Measurements from ENCODE around the gene KREMEN1. TPM values are rescaled to one million over a fixed set of nuclear protein-coding genes. Genes with fewer than 3 reads are reported as not detected.

KREMEN1 gene
- total and polyA plus RNA-seq, 2 donors (not counting 1 experiment from before 2014, with no cell fraction given), result 0.01 TPM; not detected in 1

GRCh38 chr22:29113319-29113718, 40.5 kb downstream of the KREMEN1 start:
- no peaks in the 10 kb centered on the region for H3K79me2 ChIP-seq (ENCODE audit: control insufficient read depth, insufficient read depth, low read length)
- intact Hi-C loops (cut with micrococcal nuclease), result loop anchor here (10.0 kb wide), 1 partner anchor 131 kb away; no protein-coding TSS in a partner anchor
- ChIA-PET POLR2A (no interaction called here), CTCF (interaction anchor here (1.7 kb wide), 1 partner anchor 72 kb away, joined by 4 read pairs; no protein-coding TSS in a partner anchor)
- 90% methylated on average over 2 of the region's 4 CpGs for WGBS (ENCODE audit: insufficient coverage)
- no peak for ATAC-seq (ENCODE audit: low read depth)
- no peaks in the 10 kb centered on the region for H3K4me1 ChIP-seq (ENCODE audit: control insufficient read depth in 2 of 2, insufficient read depth in 2 of 2, low read length in 2 of 2)
- peaks cover 0 to 3% (median 0%) of the 10 kb centered on the region in 3 donors for H3K9me3 ChIP-seq (ENCODE audit: control extremely low read depth in 1 of 3, control insufficient read depth in 2 of 3, insufficient read depth in 1 of 3, low read length in 2 of 3)
- peaks cover 0 to 4% (median 2%) of the 10 kb centered on the region in 4 experiments for H3K27me3 ChIP-seq (replicated peaks in 1 of 4; ENCODE audit: control extremely low read depth in 1 of 4, control insufficient read depth in 3 of 4, insufficient read depth in 4 of 4, low read length in 3 of 4)
- H3K36me3 ChIP-seq (replicated peaks in 1 of 2; ENCODE audit: control extremely low read depth in 1 of 2, control insufficient read depth in 1 of 2, extremely low read depth in 1 of 2, insufficient read depth in 2 of 2, low read length in 1 of 2), result no peaks in the 10 kb centered on the region
- H3K9ac ChIP-seq (ENCODE audit: low read length), result no peak overlapping the region
- H2AFZ ChIP-seq (ENCODE audit: insufficient read depth, low read depth, low read length, poor library complexity, severe bottlenecking), result no peak overlapping the region
- no peak overlapping the region for H3K27ac Mint-ChIP-seq
- no peak overlapping the region for H3K4me3 Mint-ChIP-seq
- DNase-seq, result no peak
- no peaks in the 10 kb centered on the region for H4K20me1 ChIP-seq (ENCODE audit: control insufficient read depth, insufficient read depth, low read length, poor library complexity, severe bottlenecking)
- no peak overlapping the region for H3K4me2 ChIP-seq (replicated peaks; ENCODE audit: low read depth, low read length, poor library complexity, severe bottlenecking)
- no peaks in the 10 kb centered on the region for H3K9me3 Mint-ChIP-seq (ENCODE audit: insufficient read depth)
- H3K4me3 ChIP-seq (ENCODE audit: control extremely low read depth in 1 of 5, extremely low read depth in 1 of 5, insufficient read depth in 1 of 5, low read depth in 2 of 5, low read length in 4 of 5), result no peak overlapping the region
- H3K27ac ChIP-seq (ENCODE audit: low read length in 2 of 2), result no peak overlapping the region
- peaks cover 55% of the 10 kb centered on the region for H3K27me3 Mint-ChIP-seq
- TF ChIP-seq EZH2 (IDR thresholded peaks at IDR 0.05; ENCODE audit: borderline replicate concordance, insufficient read depth, low read depth, low read length, poor library complexity, severe bottlenecking), result no peak
- TF ChIP-seq, protein P1, sequence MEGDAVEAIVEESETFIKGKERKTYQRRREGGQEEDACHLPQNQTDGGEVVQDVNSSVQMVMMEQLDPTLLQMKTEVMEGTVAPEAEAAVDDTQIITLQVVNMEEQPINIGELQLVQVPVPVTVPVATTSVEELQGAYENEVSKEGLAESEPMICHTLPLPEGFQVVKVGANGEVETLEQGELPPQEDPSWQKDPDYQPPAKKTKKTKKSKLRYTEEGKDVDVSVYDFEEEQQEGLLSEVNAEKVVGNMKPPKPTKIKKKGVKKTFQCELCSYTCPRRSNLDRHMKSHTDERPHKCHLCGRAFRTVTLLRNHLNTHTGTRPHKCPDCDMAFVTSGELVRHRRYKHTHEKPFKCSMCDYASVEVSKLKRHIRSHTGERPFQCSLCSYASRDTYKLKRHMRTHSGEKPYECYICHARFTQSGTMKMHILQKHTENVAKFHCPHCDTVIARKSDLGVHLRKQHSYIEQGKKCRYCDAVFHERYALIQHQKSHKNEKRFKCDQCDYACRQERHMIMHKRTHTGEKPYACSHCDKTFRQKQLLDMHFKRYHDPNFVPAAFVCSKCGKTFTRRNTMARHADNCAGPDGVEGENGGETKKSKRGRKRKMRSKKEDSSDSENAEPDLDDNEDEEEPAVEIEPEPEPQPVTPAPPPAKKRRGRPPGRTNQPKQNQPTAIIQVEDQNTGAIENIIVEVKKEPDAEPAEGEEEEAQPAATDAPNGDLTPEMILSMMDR (IDR thresholded peaks at IDR 0.05), result no peak
- H3K4me1 Mint-ChIP-seq, result no peaks in the 10 kb centered on the region

DNA sequence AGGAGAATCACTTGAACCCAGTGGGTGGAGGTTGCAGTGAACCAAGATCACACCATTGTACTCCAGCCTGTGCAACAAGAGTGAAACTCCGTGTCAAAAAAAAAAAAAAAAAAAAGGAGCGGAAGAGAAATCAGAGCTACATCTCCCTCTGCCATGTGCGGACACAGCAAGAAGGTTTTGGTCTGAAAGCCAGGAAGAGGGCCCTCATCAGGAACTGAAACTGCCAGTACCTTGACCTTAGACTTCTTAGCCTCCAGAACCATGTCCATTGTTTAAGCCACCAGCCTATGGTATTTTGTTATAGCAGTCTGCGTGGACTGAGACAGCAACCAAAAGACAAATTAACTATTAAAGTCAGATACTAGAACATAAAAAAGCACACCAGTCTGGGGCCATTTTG, 41.6 kb downstream of the KREMEN1 start:
- no peaks in the 10 kb centered on the region for H3K4me1 Mint-ChIP-seq
- DNase-seq (no peak), ATAC-seq (ENCODE audit: low read depth) (no peak)
- no peaks in the 10 kb centered on the region for H3K9me3 Mint-ChIP-seq (ENCODE audit: insufficient read depth)
- intact Hi-C loops (cut with micrococcal nuclease), result loop anchor here (10.0 kb wide), 1 partner anchor 130 kb away; no protein-coding TSS in a partner anchor
- Histone ChIP-seq H3K27ac (ENCODE audit: low read length in 2 of 2) (no peak overlapping the region), H3K79me2 (ENCODE audit: control insufficient read depth, insufficient read depth, low read length) (no peaks in the 10 kb centered on the region), H3K27me3 (replicated peaks in 1 of 4; ENCODE audit: control extremely low read depth in 1 of 4, control insufficient read depth in 3 of 4, insufficient read depth in 4 of 4, low read length in 3 of 4) (peaks cover 0 to 9% (median 1%) of the 10 kb centered on the region in 4 experiments), H3K9ac (ENCODE audit: low read length) (no peak overlapping the region), H3K9me3 (ENCODE audit: control extremely low read depth in 1 of 3, control insufficient read depth in 2 of 3, insufficient read depth in 1 of 3, low read length in 2 of 3) (no peaks in the 10 kb centered on the region), H3K4me1 (ENCODE audit: control insufficient read depth in 2 of 2, insufficient read depth in 2 of 2, low read length in 2 of 2) (no peaks in the 10 kb centered on the region), H2AFZ (ENCODE audit: insufficient read depth, low read depth, low read length, poor library complexity, severe bottlenecking) (no peak overlapping the region), H3K4me3 (ENCODE audit: control extremely low read depth in 1 of 5, extremely low read depth in 1 of 5, insufficient read depth in 1 of 5, low read depth in 2 of 5, low read length in 4 of 5) (no peak overlapping the region), H3K36me3 (replicated peaks in 1 of 2; ENCODE audit: control extremely low read depth in 1 of 2, control insufficient read depth in 1 of 2, extremely low read depth in 1 of 2, insufficient read depth in 2 of 2, low read length in 1 of 2) (no peaks in the 10 kb centered on the region), H4K20me1 (ENCODE audit: control insufficient read depth, insufficient read depth, low read length, poor library complexity, severe bottlenecking) (no peaks in the 10 kb centered on the region), H3K4me2 (replicated peaks; ENCODE audit: low read depth, low read length, poor library complexity, severe bottlenecking) (no peak overlapping the region)
- H3K27me3 Mint-ChIP-seq, result peaks cover 57% of the 10 kb centered on the region
- no CpG with 5 or more reads among the region's 4 CpGs for WGBS (ENCODE audit: insufficient coverage)
- TF ChIP-seq, protein P1 (IDR thresholded peaks at IDR 0.05), result no peak
- no peak for TF ChIP-seq EZH2 (IDR thresholded peaks at IDR 0.05; ENCODE audit: borderline replicate concordance, insufficient read depth, low read depth, low read length, poor library complexity, severe bottlenecking)
- H3K27ac Mint-ChIP-seq, result no peak overlapping the region
- no peak overlapping the region for H3K4me3 Mint-ChIP-seq
- CTCF ChIA-PET, result no interaction called here
- POLR2A ChIA-PET, result no interaction called here
